Left lung (tissue), 10 donors: ENCODE data around the gene JADE2. TPM values are rescaled to one million over a fixed set of nuclear protein-coding genes. Genes with fewer than 3 reads are reported as not detected.

Experiments
- ATAC-seq: fragments of 200-7000 bp; cut with Tn5 transposase; one replicate; pipeline ENCODE4 v1.9.1; 2020; ENCODE audit warnings: moderate library complexity
- DNase-seq, 4 donors: peaks; one replicate each; pipeline ENCODE4 v3.0.0-alpha.2; 2013 to 2020
- H3K27ac ChIP-seq, 2 donors: fragments of 200-600 bp; sonication (generic) in 1 of 2; one replicate each; pipeline versions ENCODE4 v1.5.0 to v1.8.0; 2020 to 2021
- H3K27me3 ChIP-seq, 2 donors: fragments of 200-600 bp; sonication (generic) in 1 of 2; one replicate each; pipeline versions ENCODE4 v1.5.0 to v1.8.0; 2020 to 2021
- H3K36me3 ChIP-seq, 2 donors: fragments of 200-600 bp; sonication (generic) in 1 of 2; one replicate each; pipeline versions ENCODE4 v1.5.0 to v1.8.0; 2020 to 2021
- H3K4me1 ChIP-seq, 2 donors: fragments of 200-600 bp; one replicate each; pipeline ENCODE4 v1.8.0; 2021
- H3K4me3 ChIP-seq, 2 donors: fragments of 200-600 bp; sonication (generic) in 1 of 2; one replicate each; pipeline versions ENCODE4 v1.5.0 to v1.8.0; 2020 to 2021; ENCODE audit warnings: mild to moderate bottlenecking in 1 of 2
- H3K9me3 ChIP-seq, 2 donors: fragments of 200-600 bp; sonication (generic) in 1 of 2; one replicate each; pipeline versions ENCODE4 v1.5.0 to v1.8.0; 2020 to 2021
- intact Hi-C, 2 donors: fragments of 100-400 bp; cut with DNase I; formaldehyde crosslinking; loops; one replicate each; pipeline versions ENCODE4 v1.11.2 to v1.14.2; 2022
- polyA plus RNA-seq, 6 donors: library from polyadenylated mRNA; unstranded; fragments of 120-200 nt; gene quantifications; one replicate each; pipeline ENCODE4 v1.2.1, GENCODE V29; 2013; ENCODE audit not compliant: insufficient read length in 6 of 6
- total RNA-seq, 2 donors: library from RNA; stranded (reverse); fragmentation: NEBNext Ultra II Directional; extraction: Animal tissue kit (Norgen Biotek cat#: 25700); gene quantifications; one replicate each; pipeline ENCODE4 v1.2.1, GENCODE V29; 2021
- TF ChIP-seq, protein P1 (sequence below), 2 donors: fragments of 200-600 bp; sonication (generic) in 1 of 2; IDR thresholded peaks; one replicate each; pipeline versions ENCODE4 v1.5.0 to v1.8.0; 2021; ENCODE audit warnings: antibody characterized with exemption in 2 of 2
- donor health status: DM: no; HTN: yes; CAD: no.
- donor health status: DM: no; HTN: no; CAD: no.

Gene JADE2
- total and polyA plus RNA-seq, 8 donors = 13.5 to 51.1 (median 17.3) TPM

DNA sequence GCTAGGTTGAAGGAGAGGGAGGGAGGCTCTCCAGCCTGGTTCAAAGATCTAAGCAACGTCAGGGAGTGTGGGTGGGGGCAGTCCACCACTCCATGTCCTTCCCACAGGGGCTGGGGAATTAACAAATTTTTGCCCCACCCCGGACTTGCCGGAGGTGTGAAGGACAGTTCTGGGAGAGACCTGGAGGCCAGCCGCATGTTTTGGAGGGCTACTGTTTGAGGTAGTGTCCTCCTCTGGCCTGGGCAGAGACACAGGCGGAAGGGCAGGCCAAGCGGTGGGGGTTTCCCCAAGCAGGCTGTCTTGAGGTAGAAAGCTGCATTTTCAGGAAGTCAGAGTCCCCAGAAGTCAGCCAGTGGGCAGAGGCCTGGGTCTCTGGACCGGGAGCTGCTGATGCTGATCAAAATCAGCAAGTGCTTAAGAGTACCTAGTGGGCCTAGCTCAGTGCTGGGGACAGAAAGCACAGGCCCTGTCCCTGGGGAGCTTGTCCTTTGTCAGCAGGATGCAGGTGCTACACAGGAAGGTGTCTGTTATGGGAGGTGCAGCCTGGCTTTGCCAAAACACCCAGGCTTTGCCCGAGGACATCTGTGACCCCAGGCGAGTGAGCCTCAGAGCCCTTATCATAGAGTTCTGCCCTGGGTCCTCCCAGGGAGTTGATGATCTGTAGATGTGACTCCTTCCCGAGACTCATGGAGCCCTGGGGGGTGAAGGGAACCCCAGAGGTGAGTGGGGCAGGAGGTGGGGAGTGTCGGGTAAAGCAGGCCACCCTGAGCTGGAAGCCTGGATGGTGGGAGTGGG is 18.5 kb downstream of the JADE2 start:
- peaks cover 0 to 50% of the 10 kb centered on the region in 2 donors for H3K36me3 ChIP-seq

DNA sequence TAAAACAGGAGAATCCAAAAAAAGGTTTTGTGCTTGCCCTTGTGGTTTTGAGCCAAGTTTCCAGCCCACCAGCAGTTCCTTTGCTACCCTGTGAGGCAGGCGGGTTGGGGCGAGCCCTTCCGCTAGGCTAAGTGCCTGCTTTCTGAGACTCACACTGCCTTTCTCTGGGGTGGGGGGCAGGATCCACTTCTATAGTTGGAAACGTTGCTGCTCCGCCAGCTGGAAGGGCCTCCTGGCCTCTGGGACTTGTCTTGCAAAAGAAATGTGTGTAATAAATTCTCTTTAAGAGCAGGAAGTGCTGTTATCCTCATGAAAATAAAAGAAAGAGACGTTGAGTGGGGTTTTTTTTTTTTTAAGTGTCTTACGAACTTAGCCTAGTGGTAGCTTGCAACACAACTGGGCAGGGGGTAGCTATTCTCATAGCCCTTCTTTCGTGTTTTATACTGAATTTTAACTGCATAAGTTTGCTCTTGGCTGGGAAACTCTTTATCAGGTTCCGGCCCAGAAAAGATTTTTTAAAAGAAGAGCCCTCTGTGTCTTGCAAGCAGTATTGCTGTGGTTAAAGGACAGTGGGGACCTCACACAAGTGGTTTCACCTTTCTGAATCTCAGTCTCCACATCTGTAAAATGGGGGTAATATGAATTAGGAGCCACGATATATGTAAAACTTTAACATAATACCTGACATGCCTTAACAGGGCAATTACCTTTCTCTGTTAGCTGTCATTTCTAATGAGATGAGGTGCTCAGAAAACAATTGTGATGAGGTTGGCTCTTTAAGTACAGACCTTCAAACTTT is 19.8 kb downstream of the JADE2 start:
- Histone ChIP-seq H3K36me3 (peaks cover 0 to 52% of the 10 kb centered on the region in 2 donors), H3K4me1 (peaks cover 21 to 43% of the 10 kb centered on the region in 2 donors), H3K27me3 (no peaks in the 10 kb centered on the region), H3K27ac (peak overlapping the region; percentile 26 to 39), H3K9me3 (no peaks in the 10 kb centered on the region), H3K4me3 (no peak overlapping the region)
- intact Hi-C loops = no loop called here
- TF ChIP-seq, protein P1, sequence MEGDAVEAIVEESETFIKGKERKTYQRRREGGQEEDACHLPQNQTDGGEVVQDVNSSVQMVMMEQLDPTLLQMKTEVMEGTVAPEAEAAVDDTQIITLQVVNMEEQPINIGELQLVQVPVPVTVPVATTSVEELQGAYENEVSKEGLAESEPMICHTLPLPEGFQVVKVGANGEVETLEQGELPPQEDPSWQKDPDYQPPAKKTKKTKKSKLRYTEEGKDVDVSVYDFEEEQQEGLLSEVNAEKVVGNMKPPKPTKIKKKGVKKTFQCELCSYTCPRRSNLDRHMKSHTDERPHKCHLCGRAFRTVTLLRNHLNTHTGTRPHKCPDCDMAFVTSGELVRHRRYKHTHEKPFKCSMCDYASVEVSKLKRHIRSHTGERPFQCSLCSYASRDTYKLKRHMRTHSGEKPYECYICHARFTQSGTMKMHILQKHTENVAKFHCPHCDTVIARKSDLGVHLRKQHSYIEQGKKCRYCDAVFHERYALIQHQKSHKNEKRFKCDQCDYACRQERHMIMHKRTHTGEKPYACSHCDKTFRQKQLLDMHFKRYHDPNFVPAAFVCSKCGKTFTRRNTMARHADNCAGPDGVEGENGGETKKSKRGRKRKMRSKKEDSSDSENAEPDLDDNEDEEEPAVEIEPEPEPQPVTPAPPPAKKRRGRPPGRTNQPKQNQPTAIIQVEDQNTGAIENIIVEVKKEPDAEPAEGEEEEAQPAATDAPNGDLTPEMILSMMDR (IDR thresholded peaks at IDR 0.05) = no peak
- peak; percentile 7 for ATAC-seq
- peak in 2 of 4 donors; percentile 56 to 80 for DNase-seq

More for the DNA sequence above, 18.5 kb downstream of the JADE2 start:
- intact Hi-C loops = no loop called here
- ATAC-seq = no peak
- Histone ChIP-seq H3K27ac (peak overlapping the region in 1 of 2 donors; percentile 39), H3K27me3 (no peaks in the 10 kb centered on the region), H3K9me3 (no peaks in the 10 kb centered on the region), H3K4me1 (peaks cover 21 to 40% of the 10 kb centered on the region in 2 donors), H3K4me3 (no peak overlapping the region)
- TF ChIP-seq, protein P1 (IDR thresholded peaks at IDR 0.05) = no peak
- no peak for DNase-seq

DNA sequence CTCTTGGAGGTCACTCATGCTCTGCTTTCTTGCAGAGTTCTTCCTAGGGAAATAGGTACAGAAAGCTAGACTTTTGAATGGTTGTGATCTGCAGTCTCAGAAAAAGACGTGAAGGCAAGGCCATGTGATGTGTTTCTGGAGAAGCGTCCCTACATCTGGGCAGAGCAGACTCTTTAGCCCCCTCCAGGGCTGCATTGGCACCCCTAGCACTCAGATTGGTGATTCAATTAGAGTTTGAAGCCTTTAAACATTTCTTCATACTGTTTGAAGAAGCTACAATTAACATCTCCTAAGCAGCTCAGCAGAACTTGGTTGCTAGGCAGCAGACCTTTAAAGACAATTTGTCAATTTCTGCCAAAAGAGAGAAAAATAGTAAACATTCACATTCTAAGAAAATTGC is 21.6 kb downstream of the JADE2 start:
- H3K36me3 ChIP-seq = peaks cover 0 to 42% of the 10 kb centered on the region in 2 donors
- H3K27me3 ChIP-seq = no peaks in the 10 kb centered on the region
- ATAC-seq (no peak), DNase-seq (no peak)
- TF ChIP-seq, protein P1 (IDR thresholded peaks at IDR 0.05) = no peak
- H3K4me3 ChIP-seq = no peak overlapping the region
- no peak overlapping the region for H3K27ac ChIP-seq
- H3K4me1 ChIP-seq = peaks cover 25 to 49% of the 10 kb centered on the region in 2 donors
- intact Hi-C loops = no loop called here
- H3K9me3 ChIP-seq = no peaks in the 10 kb centered on the region

DNA sequence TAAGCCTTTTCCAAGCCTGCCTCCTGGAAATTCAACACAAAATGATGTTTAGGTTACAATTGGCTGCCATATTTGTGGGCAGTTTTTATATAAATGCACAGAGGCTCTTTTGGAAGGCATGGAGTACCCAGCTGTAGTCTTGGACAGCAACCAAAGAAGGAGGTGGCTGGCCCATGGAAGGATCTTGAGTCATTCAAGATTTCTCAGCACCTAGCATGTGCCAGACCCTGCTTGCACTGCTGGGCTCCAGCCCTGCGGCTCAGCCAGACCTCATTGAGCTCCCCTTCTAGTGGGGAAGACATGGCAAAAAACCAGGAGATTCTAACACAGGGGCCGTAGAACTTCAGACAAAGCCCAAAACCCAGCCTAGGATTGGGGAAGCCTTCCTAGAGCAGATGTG is 22.1 kb downstream of the JADE2 start:
- Histone ChIP-seq H3K4me3 (no peak overlapping the region), H3K4me1 (peaks cover 29 to 50% of the 10 kb centered on the region in 2 donors), H3K27ac (no peak overlapping the region), H3K9me3 (no peaks in the 10 kb centered on the region), H3K27me3 (no peaks in the 10 kb centered on the region), H3K36me3 (peaks cover 0 to 42% of the 10 kb centered on the region in 2 donors)
- ATAC-seq = peak; percentile 53
- peak in 1 of 4 donors; percentile 55 for DNase-seq
- intact Hi-C loops = no loop called here
- TF ChIP-seq, protein P1 (IDR thresholded peaks at IDR 0.05) = no peak
